H1 (cell line): ENCODE results near the gene ANKS1B. TPM values are rescaled to one million over a fixed set of nuclear protein-coding genes. Genes with fewer than 3 reads are reported as not detected.

Experiments
- CTCF ChIA-PET: fragments of 300-600 bp; sonication (Branson Sonifier 250); formaldehyde crosslinking; loops from one replicate; lab custom pipeline; 2021; ENCODE audit not compliant: partially characterized antibody; lab: Charles Lee
- POLR2A ChIA-PET: fragments of 300-600 bp; sonication (Branson Sonifier 250); formaldehyde crosslinking; loops from one replicate; lab custom pipeline; 2021; ENCODE audit warnings: inconsistent platforms; ENCODE audit not compliant: partially characterized antibody; lab: Charles Lee
- DNase-seq, 2 experiments: peaks; one replicate each; pipeline versions ENCODE4 v3.0.0 to v3.0.0-alpha.2; 2010 to 2022; ENCODE audit warnings: low spot score in 2 of 2, low read depth in 1 of 2, mixed read lengths in 1 of 2
- FAIRE-seq: peaks from 2 replicates; lab custom pipeline; 2011; peaks lifted over from hg19 to GRCh38; lab: Jason Lieb, UNC
- H2AFZ ChIP-seq: 2 replicates; pipeline ENCODE4 v1.8.1; 2012; ENCODE audit warnings: low read length, inconsistent platforms
- H2AK5ac ChIP-seq: 2 replicates; pipeline ENCODE4 v1.6.1; 2013; ENCODE audit warnings: low read depth, low read length
- H2BK120ac ChIP-seq: replicated peaks from 2 replicates; pipeline ENCODE3; 2013; ENCODE audit warnings: low read depth, low read length, inconsistent platforms
- H2BK12ac ChIP-seq: 2 replicates; pipeline ENCODE4 v1.6.1; 2013; ENCODE audit warnings: low read depth, low read length
- H2BK15ac ChIP-seq: 2 replicates; pipeline ENCODE4 v1.6.1; 2013; ENCODE audit warnings: low read length
- H2BK20ac ChIP-seq: 2 replicates; pipeline ENCODE4 v1.6.1; 2013; ENCODE audit warnings: low read length
- H2BK5ac ChIP-seq: 2 replicates; pipeline ENCODE4 v1.6.1; 2013; ENCODE audit warnings: low read depth, low read length
- H3K14ac ChIP-seq: 2 replicates; pipeline ENCODE4 v1.6.1; 2013; ENCODE audit warnings: inconsistent platforms; ENCODE audit not compliant: insufficient read length
- H3K18ac ChIP-seq: 2 replicates; pipeline ENCODE4 v1.6.1; 2013; ENCODE audit warnings: low read length; ENCODE audit errors: extremely low read depth
- H3K23ac ChIP-seq: 2 replicates; pipeline ENCODE4 v1.6.1; 2013; ENCODE audit warnings: inconsistent platforms; ENCODE audit not compliant: insufficient read length
- H3K23me2 ChIP-seq: 2 replicates; pipeline ENCODE4 v1.6.1; 2013; ENCODE audit warnings: low read depth, low read length
- H3K27ac ChIP-seq: 2 replicates; pipeline ENCODE4 v1.6.1; 2011; ENCODE audit warnings: low read depth, low read length, inconsistent platforms
- H3K27me3 ChIP-seq, 4 experiments: replicated peaks in 1 of 4; 1 replicate in 1 of 4; 2 replicates in 3 of 4; pipeline versions ENCODE4 v1.6.1 to v1.8.1; 2011 to 2013; ENCODE audit warnings: low read length in 3 of 4, mild to moderate bottlenecking in 3 of 4, inconsistent platforms in 2 of 4, mixed read lengths in 2 of 4, moderate library complexity in 1 of 4; ENCODE audit not compliant: control insufficient read depth in 3 of 4, insufficient read depth in 3 of 4; ENCODE audit errors: extremely low read depth in 1 of 4
- H3K36me3 ChIP-seq, 4 experiments: 2 replicates each; pipeline versions ENCODE4 v1.6.1 to v1.8.1; 2011 to 2013; ENCODE audit warnings: mild to moderate bottlenecking in 4 of 4, low read length in 3 of 4, moderate library complexity in 2 of 4, control low read depth in 1 of 4, inconsistent platforms in 1 of 4; ENCODE audit not compliant: insufficient read depth in 4 of 4, control insufficient read depth in 2 of 4
- H3K4ac ChIP-seq: replicated peaks from 2 replicates; pipeline ENCODE3; 2013; ENCODE audit warnings: low read length, low read depth, mixed read lengths, inconsistent platforms; ENCODE audit not compliant: insufficient read length
- H3K4me1 ChIP-seq, 4 experiments: replicated peaks in 1 of 4; 1 replicate in 1 of 4; 2 replicates in 3 of 4; pipeline versions ENCODE4 v1.6.1 to v1.8.1; 2011 to 2013; ENCODE audit warnings: low read length in 3 of 4, inconsistent platforms in 2 of 4, mixed read lengths in 1 of 4; ENCODE audit not compliant: insufficient read depth in 4 of 4, control insufficient read depth in 3 of 4
- H3K4me2 ChIP-seq, 2 experiments: 2 replicates each; pipeline versions ENCODE4 v1.6.1 to v1.8.1; 2011 to 2013; ENCODE audit warnings: low read depth in 2 of 2, low read length in 2 of 2, control low read depth in 1 of 2, inconsistent platforms in 1 of 2, mild to moderate bottlenecking in 1 of 2; ENCODE audit not compliant: insufficient read depth in 1 of 2
- H3K4me3 ChIP-seq, 4 experiments: fragments of 200-600, 300-600 bp in 1 of 4; sonication (generic), shearing (Covaris generic), sonication (Bioruptor Twin) in 1 of 4; 2 replicates each; pipeline versions ENCODE4 v1.5.1 to v1.8.1; 2011 to 2016; ENCODE audit warnings: low read length in 4 of 4, low read depth in 3 of 4, control low read depth in 2 of 4, inconsistent platforms in 2 of 4, mild to moderate bottlenecking in 2 of 4, mixed read lengths in 1 of 4, moderate library complexity in 1 of 4; ENCODE audit not compliant: insufficient read depth in 2 of 4; ENCODE audit errors: extremely low read depth in 1 of 4
- H3K56ac ChIP-seq: replicated peaks from 2 replicates; pipeline ENCODE3; 2013; ENCODE audit warnings: low read depth, mild to moderate bottlenecking, mixed read lengths, low read length, inconsistent platforms; ENCODE audit not compliant: insufficient read length
- H3K79me1 ChIP-seq: 2 replicates; pipeline ENCODE4 v1.6.1; 2013; ENCODE audit warnings: low read depth, low read length, control low read depth
- H3K79me2 ChIP-seq, 2 experiments: 2 replicates each; pipeline versions ENCODE4 v1.6.1 to v1.8.1; 2012 to 2013; ENCODE audit warnings: low read length in 2 of 2, mild to moderate bottlenecking in 2 of 2, inconsistent platforms in 1 of 2; ENCODE audit not compliant: insufficient read depth in 2 of 2, control insufficient read depth in 1 of 2
- H3K9ac ChIP-seq, 4 experiments: replicated peaks in 1 of 4; 1 replicate in 1 of 4; 2 replicates in 3 of 4; pipeline versions ENCODE4 v1.6.1 to v1.8.1; 2011 to 2013; ENCODE audit warnings: low read depth in 3 of 4, low read length in 3 of 4, control low read depth in 2 of 4, mild to moderate bottlenecking in 2 of 4, moderate library complexity in 2 of 4, inconsistent platforms in 1 of 4; ENCODE audit errors: extremely low read depth in 1 of 4
- H3K9me3 ChIP-seq, 2 experiments: 2 replicates each; pipeline versions ENCODE4 v1.6.1 to v1.8.1; 2012 to 2013; ENCODE audit warnings: mild to moderate bottlenecking in 2 of 2, moderate library complexity in 2 of 2, control low read depth in 1 of 2, inconsistent platforms in 1 of 2, low read depth in 1 of 2, low read length in 1 of 2, mixed read lengths in 1 of 2; ENCODE audit not compliant: insufficient read depth in 2 of 2
- H4K20me1 ChIP-seq, 2 experiments: replicated peaks in 1 of 2; 2 replicates each; pipeline versions ENCODE3 to v1.8.1; 2011 to 2013; ENCODE audit warnings: inconsistent platforms in 2 of 2, low read length in 2 of 2, mild to moderate bottlenecking in 1 of 2; ENCODE audit not compliant: insufficient read depth in 2 of 2, control insufficient read depth in 1 of 2
- H4K5ac ChIP-seq: 2 replicates; pipeline ENCODE4 v1.6.1; 2013; ENCODE audit warnings: low read length, low read depth, mixed read lengths, inconsistent platforms; ENCODE audit not compliant: insufficient read length
- H4K8ac ChIP-seq: 2 replicates; pipeline ENCODE4 v1.8.0; 2013; ENCODE audit warnings: mild to moderate bottlenecking, moderate library complexity, low read length, inconsistent platforms; ENCODE audit not compliant: insufficient read depth; ENCODE audit errors: extremely low read depth
- H4K91ac ChIP-seq: replicated peaks from 2 replicates; pipeline ENCODE3; 2013; ENCODE audit warnings: low read length, mixed read lengths, inconsistent platforms; ENCODE audit not compliant: insufficient read length
- TEAD4 ChIP-seq: IDR thresholded peaks from 2 replicates; pipeline ENCODE4 v1.6.1; 2012; ENCODE audit warnings: low read depth, low read length, inconsistent platforms, mixed read lengths
- WGBS, 2 experiments: shearing (Covaris generic) in 1 of 2; methylation state at CpG; one replicate each; pipeline versions ENCODE4 v1.1.6 to v1.1.7; 2013 to 2015; ENCODE audit warnings: low lambda C conversion rate in 2 of 2, mixed read lengths in 2 of 2, inconsistent platforms in 1 of 2, low coverage in 1 of 2, missing lambda C conversion rate in 1 of 2; ENCODE audit not compliant: insufficient replicate concordance in 2 of 2, insufficient coverage in 1 of 2, insufficient read length in 1 of 2; ENCODE audit errors: extremely low coverage in 1 of 2, missing lambda C conversion rate in 1 of 2; 5-methylcytosine and 5-hydroxymethylcytosine counted together
- polyA plus RNA-seq, 7 experiments: library from polyadenylated mRNA; depleted of rRNA in 3 of 7; stranded (reverse) in 5 of 7; unstranded in 2 of 7; fragments of >200 nt in 5 of 7; fragments of 200-250 nt in 2 of 7; gene quantifications; 1 replicate in 5 of 7; 2 replicates in 1 of 7; 4 replicates in 1 of 7; pipeline versions ENCODE4 v1.2.1 to v1.2.3, GENCODE V29; 2011 to 2013; ENCODE audit warnings: missing spikeins in 2 of 7, mixed read lengths in 2 of 7
- total RNA-seq: library from RNA; stranded (reverse); fragmentation: NEBNext Ultra II Directional; extraction: Animal tissue kit (Norgen Biotek cat#: 25700); gene quantifications from 2 replicates; pipeline ENCODE4 v1.2.1, GENCODE V29; 2021

Gene ANKS1B
- total and polyA plus RNA-seq, 2 of the 8 experiments (the other 6 are each of a cell fraction or from before 2014, with no cell fraction given) = 2.7 to 6.1 TPM

GRCh38 chr12:98796745-98797144 is 1188.0 kb downstream of the ANKS1B start:
- Histone ChIP-seq H4K91ac (no peak overlapping the region), H3K56ac (no peak overlapping the region), H3K23me2 (no peaks in the 10 kb centered on the region), H3K4me2 (no peak overlapping the region), H2BK120ac (no peak overlapping the region), H3K27me3 (no peaks in the 10 kb centered on the region), H3K4me1 (no peaks in the 10 kb centered on the region), H2AFZ (no peak overlapping the region), H3K18ac (no peak overlapping the region)
- POLR2A ChIA-PET = no interaction called here
- TF ChIP-seq TEAD4 = no peak
- TF ChIP-seq, all 59 proteins: peak for 0
- H3K23ac ChIP-seq = no peak overlapping the region
- H3K36me3 ChIP-seq = no peaks in the 10 kb centered on the region
- H2BK20ac ChIP-seq = no peak overlapping the region
- H3K79me2 ChIP-seq = no peaks in the 10 kb centered on the region
- H2BK12ac ChIP-seq = no peak overlapping the region
- CTCF ChIA-PET = interaction anchor here (0.7 to 1.6 kb wide), 3 partner anchors 68 to 143 kb away, joined by 3 to 5 read pairs (median 3); no protein-coding TSS in a partner anchor
- H3K4ac ChIP-seq = no peak overlapping the region
- H3K27ac ChIP-seq = no peak overlapping the region
- no peak overlapping the region for H2BK5ac ChIP-seq
- H4K8ac ChIP-seq = no peak overlapping the region
- H3K79me1 ChIP-seq = no peaks in the 10 kb centered on the region
- no peaks in the 10 kb centered on the region for H4K20me1 ChIP-seq
- WGBS, 2 experiments = 92% methylated on average over 1 of the region's 1 CpG; no CpG with 5 or more reads in 1 of the 2 experiments
- H3K4me3 ChIP-seq = no peak overlapping the region
- no peaks in the 10 kb centered on the region for H3K9me3 ChIP-seq
- H3K9ac ChIP-seq = no peak overlapping the region
- no peak overlapping the region for H2BK15ac ChIP-seq
- H4K5ac ChIP-seq = no peak overlapping the region
- FAIRE-seq (no peak), DNase-seq (no peak)
- no peak overlapping the region for H2AK5ac ChIP-seq
- H3K14ac ChIP-seq = no peak overlapping the region
